ENCODE results near the gene TPRN.

The TPRN gene

DNA sequence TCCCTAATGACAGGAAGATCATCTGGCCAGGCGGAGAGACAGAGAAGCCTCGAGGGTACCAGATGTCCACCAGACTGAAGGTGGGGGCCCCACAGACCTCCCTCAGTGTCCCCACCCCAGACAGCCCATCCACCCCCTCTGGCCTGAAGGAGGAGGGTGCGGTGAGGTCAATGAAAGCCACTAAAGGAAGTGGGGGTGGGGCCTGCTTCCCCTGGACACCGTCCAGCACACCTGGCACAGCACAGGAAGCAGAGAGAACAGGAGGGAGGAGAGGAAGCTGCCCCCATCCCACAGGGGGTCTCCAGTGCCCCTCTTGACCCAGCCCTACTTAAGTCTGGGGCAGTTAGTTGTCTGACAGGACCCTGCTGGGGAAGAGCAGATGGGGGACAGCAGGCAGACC, 41.9 kb downstream of the TPRN start:
- DNase-seq, result no peak

DNA sequence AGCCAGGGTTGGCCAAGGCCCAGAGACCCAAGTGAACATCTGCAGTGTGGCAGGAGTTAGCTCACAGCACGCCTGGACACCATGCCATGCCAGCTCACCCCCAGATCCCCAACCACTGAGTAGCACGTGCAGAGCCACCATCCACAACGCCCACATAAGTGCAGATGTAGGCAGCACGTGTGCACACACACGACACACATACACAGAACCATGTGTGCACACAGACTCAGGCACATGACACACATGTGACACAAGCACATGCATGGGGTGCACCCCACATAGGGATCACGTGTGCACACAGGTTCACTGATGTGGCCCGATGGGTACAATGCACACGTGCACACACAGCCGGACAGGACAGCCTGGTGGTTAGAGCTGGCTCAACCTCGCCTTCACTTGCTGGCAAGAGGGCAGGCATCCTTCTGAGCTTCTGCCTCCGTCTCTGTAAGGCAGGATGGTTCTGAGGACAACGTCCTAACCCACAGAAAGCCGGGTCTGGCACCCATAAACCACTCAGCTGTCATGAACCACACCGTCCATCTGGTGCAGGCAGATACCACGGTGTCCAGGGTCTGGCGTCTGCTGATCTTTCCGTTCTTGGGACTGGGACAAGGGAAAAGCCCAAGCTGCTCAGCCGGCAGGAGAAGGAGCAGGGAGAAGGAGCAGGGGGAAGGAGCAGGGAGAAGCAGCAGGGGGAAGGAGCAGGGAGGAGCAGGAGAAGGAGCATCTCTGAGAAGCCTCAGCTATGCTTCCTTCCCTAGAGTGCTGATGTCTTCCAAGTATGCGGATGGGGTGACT, 42.7 kb downstream of the TPRN start:
- no peak for DNase-seq

DNA sequence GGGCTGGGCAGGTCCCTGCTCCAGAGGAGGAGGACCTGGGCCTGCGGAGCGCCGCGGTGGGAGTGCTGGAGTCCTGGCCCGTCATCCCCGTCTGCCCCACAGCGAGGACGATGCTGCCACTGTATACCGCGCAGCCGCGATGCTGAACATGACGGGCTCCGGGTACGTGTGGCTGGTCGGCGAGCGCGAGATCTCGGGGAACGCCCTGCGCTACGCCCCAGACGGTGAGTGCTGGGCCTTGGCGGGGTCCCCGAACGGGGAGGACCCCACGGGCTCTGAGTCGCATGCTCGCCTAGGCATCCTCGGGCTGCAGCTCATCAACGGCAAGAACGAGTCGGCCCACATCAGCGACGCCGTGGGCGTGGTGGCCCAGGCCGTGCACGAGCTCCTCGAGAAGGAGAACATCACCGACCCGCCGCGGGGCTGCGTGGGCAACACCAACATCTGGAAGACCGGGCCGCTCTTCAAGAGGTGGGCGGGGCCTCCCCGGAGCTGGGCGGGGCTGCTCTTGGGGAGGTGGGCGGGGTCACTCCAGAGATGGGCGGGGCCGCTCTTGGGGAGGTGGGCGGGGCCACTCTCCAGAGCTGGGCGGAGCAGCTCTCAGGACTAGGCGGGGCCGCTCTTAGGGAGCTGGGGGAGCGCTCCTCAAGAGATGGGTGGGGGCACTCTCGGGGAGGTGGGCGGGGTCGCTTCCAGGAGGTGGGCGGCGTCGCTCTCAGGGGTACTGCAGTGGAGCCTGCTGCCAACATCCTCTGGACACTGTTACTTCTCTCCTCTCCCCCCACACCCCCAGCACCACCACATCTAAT, 43.8 kb downstream of the TPRN start:
- no peak for DNase-seq

DNA sequence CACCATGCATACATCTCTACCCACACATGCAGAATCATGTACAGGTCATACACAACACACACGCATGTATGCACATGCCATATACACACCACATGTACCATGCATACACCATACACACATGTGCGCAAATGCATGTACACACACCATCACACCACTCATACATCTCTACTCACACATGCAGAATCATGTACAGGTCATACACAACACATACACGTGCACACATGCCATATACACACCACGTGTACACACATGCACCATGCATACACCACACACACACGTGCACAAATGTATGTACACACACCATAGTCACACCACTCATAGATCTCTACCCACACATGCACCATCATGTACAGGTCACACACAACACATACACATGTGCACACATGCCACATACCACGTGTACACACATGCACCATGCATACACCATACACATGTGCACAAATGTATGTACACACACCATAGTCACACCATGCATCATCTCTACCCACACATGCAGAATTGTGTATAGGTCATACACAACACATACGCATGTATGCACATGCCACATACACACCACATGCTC, 47.6 kb downstream of the TPRN start:
- no peak for DNase-seq

DNA sequence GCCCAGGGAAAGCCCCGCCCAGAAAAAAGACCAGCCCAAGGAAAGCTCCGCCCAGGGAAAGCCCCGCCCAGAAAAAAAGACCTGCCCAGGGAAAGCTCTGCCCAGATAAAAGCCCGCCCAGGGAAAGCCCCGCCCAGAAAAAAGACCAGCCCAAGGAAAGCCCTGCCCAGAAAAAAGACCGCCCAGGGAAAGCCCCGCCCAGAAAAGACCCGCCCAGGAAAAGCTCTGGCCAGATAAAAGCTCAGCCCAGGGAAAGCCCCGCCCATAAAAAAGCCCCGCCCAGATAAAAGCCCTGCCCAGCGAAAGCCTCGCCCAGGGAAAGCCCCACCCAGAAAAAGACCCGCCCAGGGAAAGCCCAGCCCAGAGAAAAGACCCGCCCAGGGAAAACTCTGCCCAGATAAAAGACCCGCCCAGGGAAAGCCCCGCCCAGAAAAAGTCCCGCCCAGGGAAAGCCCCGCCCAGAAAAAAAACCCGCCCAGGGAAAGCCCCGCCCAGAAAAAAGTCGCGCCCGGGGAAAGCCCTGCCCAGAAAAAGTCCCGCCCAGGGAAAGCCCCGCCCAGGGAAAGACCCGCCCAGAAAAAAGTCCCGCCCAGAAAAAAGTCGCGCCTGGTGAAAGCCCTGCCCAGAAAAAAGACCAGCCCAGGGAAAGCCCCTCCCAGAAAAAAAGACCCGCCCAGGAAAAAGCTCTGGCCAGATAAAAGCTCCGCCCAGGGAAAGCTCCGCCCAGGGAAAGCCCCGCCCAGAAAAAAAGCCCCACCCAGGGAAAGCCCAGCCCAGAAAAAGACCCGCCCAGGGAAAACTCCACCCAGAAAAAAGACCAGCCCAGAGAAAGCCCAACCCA, 49.7 kb downstream of the TPRN start:
- no peak for DNase-seq

DNA sequence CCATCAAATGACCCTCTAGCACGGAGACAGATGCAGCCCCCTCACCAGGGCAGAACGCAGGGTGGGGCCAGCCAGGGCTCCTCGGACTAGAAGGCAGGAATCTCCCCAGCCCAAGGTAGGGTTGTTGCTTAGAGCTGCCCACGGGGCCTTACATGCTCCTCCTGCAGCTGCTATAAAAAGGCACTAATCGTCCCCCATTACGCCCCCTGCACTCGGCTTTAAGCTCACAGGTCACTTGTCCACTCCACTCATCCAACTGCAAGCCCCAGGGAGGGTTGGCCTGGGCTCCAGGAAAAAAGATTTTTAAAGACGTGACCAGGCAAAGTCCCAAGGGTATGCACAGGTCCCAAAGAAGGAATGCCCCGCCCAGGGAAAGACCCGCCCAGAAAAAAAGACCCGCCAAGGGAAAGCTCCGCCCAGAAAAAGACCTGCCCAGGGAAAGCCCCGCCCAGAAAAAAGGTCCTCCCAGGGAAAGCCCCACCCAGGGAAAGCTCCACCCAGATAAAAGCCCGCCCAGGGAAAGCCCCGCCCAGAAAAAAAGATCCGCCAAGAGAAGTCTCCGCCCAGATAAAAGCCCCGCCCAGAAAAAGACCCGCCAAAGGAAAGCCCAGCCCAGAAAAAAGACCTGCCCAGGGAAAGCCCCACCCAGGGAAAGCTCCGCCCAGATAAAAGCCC, 50.5 kb downstream of the TPRN start:
- no peak for DNase-seq

DNA sequence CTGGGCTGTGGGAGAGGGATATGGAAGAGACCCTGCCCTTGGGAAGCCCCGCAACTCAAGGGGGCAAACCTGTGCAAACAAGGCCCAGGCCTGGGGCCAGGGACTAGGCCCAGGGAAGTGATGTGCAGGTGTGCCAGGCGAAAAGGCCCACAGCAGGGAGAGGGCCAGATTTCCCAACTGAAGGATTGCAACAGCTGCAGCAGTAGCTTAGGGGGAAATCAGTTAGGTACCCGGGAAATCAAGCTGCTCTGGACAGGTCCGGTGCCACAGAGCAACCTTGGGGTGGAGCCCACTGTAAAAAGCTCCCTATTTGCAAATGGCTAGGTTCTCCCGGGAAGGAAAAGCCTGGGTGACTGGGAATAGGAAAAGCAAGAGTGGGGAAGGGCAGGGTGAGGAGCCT, 51.2 kb downstream of the TPRN start:
- no peak for DNase-seq

DNA sequence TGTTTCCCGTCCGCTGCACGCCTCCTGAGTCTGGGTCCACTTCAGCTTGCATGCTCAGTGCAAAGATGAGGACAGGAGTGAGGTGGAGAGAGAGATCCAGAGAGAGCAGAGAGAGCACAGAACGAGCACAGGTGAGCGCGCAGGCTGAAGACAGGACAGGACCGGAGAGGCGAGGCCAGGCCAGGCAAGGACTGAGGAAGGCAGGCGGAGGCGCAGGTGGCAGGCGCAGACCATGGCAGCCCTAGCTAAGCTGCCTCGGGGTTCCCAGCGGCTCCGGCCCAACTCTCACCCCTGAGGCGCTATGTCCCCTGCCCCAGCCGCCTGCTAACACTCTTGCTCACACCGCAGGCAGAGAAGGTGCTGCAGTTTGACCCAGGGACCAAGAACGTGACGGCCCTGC, 51.9 kb downstream of the TPRN start:
- DNase-seq, result no peak

DNA sequence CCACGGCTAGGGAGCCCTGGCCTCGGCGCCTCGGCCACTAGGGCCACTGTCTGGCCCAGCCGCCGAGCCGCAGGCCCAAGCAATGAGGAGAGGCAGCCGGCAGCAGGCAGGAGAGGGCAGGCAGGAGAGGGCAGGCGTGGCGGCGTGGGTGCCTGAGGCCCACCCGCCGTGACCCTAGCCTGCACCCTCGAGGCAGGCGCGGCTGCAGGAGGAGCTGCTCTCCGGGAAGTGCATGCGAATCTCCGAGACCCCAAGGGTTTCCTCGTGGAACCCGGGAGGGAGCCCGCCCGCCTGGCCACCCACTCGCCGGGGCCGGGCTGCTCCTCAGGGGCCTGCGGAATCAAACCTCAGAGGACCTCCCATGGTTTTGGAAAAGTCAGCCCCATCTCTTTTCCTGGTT, 52.3 kb downstream of the TPRN start:
- no peak for DNase-seq

DNA sequence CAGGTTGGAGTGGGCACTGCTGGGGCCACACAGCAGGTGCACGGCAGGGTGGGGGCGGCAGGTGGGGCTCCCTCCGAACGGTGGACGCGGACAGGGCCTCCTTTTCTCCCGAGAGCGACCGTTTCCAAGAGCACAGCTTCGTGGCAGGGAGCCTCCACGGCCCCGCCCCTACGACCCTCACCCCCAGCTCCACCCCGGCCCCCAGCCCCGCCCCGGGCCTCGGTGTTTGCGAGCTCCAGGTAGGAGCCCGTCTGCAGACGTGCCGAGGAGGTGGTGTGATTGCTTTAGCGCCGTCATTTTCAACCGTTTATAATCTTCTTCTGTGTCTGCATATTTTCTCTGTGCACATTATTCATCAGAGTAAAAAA, 52.8 kb downstream of the TPRN start:
- DNase-seq, result no peak

DNA sequence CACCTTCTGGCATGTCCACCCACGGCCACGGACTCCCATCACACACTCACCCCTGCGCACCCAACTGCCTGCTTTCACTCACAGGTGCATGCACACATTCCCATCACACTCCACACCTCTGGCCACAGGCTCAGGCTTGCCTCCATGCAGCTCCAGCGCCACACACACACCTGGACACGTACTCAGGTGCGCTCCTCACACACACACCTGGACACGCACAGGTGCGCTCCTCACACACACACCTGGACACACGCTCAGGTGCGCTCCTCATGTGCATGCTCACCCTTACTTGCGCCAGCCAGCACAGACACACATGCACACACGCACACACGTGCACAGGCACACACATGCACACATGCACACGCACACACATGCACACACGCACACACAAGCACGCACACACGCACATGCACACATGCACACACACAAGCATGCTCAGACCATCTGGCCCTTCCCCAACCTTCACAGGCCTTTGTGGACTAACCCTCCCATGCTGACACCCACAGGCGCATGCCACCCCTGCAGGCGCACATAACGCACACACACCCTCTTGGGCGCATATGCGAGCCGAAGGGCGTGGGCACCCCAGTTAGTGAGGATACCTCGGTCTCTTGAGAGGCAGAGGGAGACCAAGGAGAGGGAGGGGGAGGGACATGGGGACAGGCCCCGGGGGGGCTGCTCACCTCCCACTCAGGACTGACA, 53.3 kb downstream of the TPRN start:
- DNase-seq, result no peak

DNA sequence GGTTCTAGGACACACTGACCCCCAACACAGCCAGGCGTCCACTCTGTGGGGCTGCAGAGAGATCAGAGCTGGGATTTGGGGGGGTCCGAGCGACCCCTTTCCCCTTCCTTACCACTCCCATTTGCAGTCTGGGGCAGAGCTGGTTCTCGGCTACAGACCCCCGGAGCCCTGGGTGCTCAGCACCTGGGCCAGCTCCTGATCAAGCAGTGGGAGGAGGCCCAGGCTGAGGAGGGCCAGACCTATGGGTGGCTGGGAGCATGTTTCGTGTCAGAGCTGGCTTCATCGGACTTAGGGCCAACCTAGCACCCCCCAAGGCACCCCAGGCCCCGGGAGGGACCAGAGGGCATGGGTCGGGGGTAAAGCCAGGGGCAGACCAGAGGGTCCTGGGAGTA, 54.0 kb downstream of the TPRN start:
- DNase-seq, result no peak

DNA sequence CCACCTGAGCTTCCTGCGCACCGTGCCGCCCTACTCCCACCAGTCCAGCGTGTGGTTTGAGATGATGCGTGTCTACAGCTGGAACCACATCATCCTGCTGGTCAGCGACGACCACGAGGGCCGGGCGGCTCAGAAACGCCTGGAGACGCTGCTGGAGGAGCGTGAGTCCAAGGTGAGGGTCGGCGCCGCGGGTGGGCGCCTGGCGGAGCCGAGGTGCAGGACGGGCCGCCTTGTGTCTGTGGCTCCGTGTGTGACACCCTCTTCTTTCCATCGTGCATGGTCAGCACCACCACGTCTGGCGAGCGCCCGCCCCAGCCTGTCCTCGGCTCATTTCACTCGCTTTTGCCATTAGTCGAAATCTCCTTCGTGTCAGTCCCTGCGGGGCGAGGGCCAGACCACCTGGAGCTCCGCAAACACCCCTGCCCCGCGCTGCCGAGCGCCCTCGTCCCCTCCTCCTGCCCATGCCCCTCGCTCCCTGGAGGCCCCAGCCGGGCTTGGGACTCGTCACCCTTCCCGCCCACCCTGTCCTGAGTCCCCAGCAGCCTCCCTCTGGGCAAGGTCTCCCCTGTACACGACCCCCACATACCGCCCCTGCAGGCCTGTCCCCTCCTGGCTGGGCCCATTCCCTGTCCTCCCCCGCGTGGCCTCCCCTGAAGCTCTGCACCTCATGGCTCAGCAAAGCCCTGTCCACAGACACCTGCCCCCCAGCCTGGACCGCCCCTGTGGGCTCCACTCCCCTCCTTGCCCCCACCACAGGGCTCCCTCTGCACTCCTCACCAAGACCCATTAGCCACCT, 54.6 kb downstream of the TPRN start:
- DNase-seq, result no peak

DNA sequence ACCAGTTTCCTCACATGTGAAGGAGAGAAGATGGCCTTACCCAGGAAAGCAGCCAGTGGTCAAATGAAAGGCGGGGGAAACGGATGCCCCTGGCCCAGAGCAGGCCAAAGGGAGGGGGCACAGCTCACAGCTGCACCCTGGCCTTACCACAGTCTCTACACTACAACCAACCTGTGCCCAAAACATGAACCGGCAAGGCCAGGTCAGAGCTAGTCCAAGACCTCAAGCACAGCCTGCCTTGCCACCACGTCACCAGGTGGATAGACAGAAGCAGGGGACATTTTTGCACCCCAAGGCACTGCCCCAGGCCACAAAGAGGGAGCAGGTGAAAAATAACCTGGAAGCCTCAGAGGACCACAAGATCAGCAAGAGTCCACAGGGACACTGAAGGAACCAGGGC, 57.1 kb downstream of the TPRN start:
- DNase-seq, result no peak

DNA sequence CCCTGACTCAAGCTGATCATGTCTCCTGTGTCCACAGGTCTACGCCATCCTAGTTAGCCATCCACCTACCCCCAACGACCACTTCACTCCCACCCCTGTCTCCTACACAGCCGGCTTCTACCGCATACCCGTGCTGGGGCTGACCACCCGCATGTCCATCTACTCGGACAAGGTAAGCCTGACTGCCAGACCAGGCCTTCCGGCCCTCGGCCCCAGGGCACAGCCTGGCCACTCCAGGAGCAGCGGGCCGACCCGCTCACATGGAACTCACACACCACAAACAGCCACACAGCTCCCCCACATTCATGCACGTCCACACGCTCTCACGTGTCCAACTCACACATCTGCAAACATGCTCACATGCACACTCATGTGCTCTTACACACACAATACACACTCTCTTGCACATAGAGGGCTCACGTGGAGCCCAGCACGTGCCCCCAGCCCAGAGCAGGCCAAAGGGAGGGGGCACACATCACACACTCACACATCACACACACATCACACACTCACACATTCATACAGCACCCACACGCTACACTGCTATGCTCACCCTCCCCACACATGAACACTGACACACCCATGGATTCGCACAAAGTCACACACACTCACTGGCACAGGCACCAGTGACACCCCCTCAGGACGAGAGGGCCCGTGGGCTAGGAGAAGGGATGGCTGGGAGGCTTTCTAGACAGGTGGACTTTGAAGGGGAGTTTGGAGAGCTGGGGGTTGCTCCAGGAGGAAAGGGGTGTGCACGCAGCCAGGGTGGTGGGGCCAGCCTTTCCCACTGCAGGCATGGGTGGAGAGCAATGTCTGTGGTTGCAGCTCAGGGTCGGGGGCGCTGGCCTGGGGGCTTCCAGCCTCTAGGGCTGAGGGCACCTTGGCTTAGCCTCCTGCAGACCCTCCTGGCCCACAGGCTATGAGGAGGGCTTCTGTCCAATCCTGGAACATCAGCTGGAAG, 58.3 kb downstream of the TPRN start:
- no peak for DNase-seq

All from NCI-H1694 treated with DMSO at 0.1 percent for 48 hours (cell line).